ENCODE measurements around the gene MPV17L2. TPM values are rescaled to one million over a fixed set of nuclear protein-coding genes. Genes with fewer than 3 reads are reported as not detected.

Gene MPV17L2
- total RNA-seq, 4 donors from 2014 or later = 5.2 to 19.7 (median 11.1) TPM

DNA sequence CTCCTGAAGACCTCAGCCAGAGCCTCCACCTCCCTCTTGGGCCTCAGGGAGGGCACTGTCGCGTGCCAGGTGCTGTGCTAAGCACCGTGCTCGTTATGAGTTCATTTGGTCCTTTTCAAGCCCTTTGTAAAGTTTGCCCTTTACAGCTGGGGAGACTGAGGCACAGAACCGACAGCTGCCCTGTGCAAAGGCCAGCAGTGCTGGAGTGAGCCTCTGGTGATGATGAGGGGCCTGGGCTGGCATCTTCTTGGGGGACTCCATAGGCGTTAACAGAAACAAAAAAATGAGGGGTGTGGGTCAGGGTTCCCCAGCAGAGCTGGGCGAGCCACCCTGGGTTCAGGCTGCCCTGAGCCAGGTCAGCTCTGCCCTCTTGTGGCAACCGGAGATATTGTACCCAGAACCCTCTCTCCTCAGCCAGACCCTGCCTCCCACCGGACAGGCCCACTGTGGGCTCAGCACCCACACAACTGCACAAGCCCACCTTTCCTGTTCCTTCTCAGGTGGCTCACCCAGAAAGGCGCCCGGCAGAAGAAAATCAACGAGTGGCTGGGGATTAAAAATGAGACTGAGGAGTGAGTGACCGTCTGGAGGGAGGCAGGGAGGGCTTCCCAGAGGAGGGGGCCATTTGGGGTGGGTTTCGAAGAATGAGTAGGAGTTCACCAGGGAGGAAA, 24.9 kb upstream of the MPV17L2 start:
- DNase-seq = no peak
- TF ChIP-seq POLR2A (IDR thresholded peaks at IDR 0.05) = no peak
- TF ChIP-seq, protein P1, sequence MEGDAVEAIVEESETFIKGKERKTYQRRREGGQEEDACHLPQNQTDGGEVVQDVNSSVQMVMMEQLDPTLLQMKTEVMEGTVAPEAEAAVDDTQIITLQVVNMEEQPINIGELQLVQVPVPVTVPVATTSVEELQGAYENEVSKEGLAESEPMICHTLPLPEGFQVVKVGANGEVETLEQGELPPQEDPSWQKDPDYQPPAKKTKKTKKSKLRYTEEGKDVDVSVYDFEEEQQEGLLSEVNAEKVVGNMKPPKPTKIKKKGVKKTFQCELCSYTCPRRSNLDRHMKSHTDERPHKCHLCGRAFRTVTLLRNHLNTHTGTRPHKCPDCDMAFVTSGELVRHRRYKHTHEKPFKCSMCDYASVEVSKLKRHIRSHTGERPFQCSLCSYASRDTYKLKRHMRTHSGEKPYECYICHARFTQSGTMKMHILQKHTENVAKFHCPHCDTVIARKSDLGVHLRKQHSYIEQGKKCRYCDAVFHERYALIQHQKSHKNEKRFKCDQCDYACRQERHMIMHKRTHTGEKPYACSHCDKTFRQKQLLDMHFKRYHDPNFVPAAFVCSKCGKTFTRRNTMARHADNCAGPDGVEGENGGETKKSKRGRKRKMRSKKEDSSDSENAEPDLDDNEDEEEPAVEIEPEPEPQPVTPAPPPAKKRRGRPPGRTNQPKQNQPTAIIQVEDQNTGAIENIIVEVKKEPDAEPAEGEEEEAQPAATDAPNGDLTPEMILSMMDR (IDR thresholded peaks at IDR 0.05) = peak; percentile 41 to 69 (median 62)
- intact Hi-C loops (cut with DNase I; ENCODE audit: low total_unique reads) = no loop called here
- no peaks in the 10 kb centered on the region for H3K9me3 ChIP-seq
- no peak overlapping the region for H3K4me3 ChIP-seq
- no peaks in the 10 kb centered on the region for H3K36me3 ChIP-seq
- no peak overlapping the region for H3K27ac ChIP-seq
- no peaks in the 10 kb centered on the region for H3K4me1 ChIP-seq
- H3K27me3 ChIP-seq = no peaks in the 10 kb centered on the region

DNA sequence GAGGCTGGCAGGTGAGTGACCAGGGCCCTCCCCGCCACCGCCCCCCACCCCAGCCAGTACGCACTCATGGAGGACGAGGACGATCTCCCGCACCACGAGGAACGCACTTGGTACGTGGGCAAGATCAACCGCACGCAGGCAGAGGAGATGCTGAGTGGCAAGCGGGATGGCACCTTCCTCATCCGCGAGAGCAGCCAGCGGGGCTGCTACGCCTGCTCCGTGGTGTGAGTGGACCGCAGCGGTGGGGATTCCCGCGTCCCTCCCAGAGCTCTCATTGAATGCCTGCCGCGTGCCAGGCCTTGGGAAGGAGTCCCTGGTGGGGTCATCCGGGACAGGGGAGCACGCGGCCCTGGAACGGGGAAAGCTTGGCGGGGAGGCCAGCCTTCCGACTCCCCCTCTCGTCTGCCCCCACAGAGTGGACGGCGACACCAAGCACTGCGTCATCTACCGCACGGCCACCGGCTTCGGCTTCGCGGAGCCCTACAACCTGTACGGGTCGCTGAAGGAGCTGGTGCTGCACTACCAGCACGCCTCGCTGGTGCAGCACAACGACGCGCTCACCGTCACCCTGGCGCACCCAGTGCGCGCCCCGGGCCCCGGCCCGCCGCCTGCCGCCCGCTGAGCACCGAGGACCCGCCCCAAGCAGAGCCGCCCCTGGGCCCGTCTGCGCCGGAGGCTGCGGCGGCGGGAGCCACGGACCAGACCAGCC, 24.2 kb upstream of the MPV17L2 start:
- intact Hi-C loops (cut with DNase I; ENCODE audit: low total_unique reads) = no loop called here
- H3K36me3 ChIP-seq = no peaks in the 10 kb centered on the region
- peaks cover 0 to 3% of the 10 kb centered on the region in 2 donors for H3K4me1 ChIP-seq
- no peaks in the 10 kb centered on the region for H3K9me3 ChIP-seq
- H3K4me3 ChIP-seq = no peak overlapping the region
- H3K27ac ChIP-seq = no peak overlapping the region
- TF ChIP-seq, protein P1 (IDR thresholded peaks at IDR 0.05) = no peak
- no peak for TF ChIP-seq POLR2A (IDR thresholded peaks at IDR 0.05)
- DNase-seq = no peak
- no peaks in the 10 kb centered on the region for H3K27me3 ChIP-seq

DNA sequence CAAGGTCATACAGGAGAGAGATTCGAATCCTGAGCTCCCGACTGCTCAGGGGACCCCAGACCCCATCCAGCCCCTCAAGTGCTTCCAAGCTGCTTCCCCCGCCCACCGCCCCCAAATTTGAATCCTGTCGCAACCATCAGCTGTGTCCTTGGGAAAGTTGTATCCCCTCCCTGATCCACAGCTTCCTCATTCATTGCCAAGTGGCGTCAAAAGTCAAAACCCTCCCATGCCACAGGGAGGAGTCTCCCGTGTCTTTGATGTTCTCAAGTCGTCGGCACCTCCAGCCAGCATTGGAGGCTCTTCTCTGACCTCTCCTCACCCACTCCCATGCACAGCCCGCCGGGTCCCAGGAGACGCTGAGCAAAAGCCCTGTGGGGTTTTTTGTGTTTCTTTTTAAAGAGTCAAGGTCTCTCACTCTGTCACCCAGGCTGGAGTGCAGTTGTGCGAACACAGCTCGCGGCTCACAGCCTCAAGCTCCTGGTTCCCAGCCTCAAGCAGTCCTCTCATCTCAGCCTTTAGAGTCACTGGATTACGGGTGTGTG, 22.2 kb upstream of the MPV17L2 start:
- peaks cover 0 to 3% of the 10 kb centered on the region in 2 donors for H3K4me1 ChIP-seq
- TF ChIP-seq, protein P1 (IDR thresholded peaks at IDR 0.05) = no peak
- no peak for TF ChIP-seq POLR2A (IDR thresholded peaks at IDR 0.05)
- intact Hi-C loops (cut with DNase I; ENCODE audit: low total_unique reads) = no loop called here
- H3K36me3 ChIP-seq = no peaks in the 10 kb centered on the region
- H3K27ac ChIP-seq = no peak overlapping the region
- no peaks in the 10 kb centered on the region for H3K9me3 ChIP-seq
- no peak for DNase-seq
- no peaks in the 10 kb centered on the region for H3K27me3 ChIP-seq
- no peak overlapping the region for H3K4me3 ChIP-seq

DNA sequence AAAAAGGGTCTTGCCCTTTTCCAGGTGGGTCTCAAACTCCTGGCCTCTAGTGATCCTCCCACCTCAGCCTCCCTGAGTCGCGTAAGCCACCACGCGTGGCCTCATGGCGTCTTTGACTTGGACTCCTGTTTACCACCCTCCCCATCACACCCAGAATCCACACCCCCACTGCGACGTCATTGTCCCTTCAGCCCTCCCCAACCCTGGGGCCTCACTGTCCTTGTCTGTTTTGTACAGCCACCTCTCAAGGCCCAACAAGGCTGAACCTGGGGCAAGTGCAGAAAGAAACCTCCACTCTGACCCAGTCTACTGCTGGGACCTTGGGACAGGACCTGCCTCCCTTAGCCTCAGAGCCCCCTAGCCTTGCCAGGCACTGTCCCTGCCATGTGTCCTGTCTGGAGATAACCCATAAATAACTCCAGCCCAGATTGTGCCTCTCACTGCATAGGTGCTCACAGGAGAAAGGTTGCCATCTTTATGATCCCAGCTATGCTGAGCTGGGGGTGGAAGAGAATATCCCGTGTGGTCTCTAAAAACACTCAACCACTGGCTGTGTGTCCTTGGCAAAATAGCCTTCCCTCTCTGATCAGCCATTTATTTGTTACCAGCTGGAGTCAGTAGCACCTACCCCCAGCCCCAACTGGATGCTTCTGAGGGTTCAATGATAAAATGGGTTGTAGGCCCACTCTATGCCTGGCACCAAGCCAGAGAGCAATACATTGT, 21.3 kb upstream of the MPV17L2 start:
- no peak for DNase-seq
- intact Hi-C loops (cut with DNase I; ENCODE audit: low total_unique reads) = no loop called here
- no peak overlapping the region for H3K4me3 ChIP-seq
- no peaks in the 10 kb centered on the region for H3K9me3 ChIP-seq
- no peak for TF ChIP-seq POLR2A (IDR thresholded peaks at IDR 0.05)
- H3K27ac ChIP-seq = peak overlapping the region in 1 of 2 donors; percentile 3
- H3K27me3 ChIP-seq = no peaks in the 10 kb centered on the region
- H3K36me3 ChIP-seq = no peaks in the 10 kb centered on the region
- H3K4me1 ChIP-seq = peaks cover 0 to 3% of the 10 kb centered on the region in 2 donors

DNA sequence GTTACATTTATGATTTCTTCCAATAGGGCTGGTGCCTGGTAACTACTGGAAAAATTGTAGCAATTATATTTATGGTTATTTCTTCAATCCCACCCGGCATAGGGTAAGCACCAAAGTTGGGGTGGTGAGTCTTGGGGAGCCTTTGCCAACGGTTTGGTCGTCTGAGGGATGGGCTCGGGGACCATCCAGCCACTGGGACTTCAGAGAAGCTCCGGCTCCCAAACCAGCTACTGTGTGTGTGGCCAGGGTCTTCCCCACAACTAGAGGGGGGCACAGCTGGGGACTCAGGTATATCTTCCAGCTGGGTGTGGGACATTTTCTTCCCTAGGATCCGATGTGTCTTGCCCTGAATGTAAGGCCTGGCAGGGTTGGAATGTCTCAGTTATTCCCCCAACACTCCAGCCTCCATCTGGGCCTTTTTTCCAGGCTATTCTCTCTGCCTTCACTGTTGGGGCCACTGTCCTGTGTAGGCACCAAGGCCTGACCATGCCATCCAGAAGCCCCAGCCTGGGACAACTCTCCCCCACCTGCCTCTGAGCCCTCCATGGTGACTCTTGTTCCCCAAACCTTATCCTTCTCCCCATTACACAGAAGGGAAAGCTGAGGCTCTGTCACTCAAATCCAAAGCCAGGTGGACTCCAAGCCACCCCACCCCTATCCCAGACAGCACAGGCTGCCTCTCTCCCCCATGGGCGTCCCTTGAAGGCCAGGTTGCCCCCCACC, 20.5 kb upstream of the MPV17L2 start:
- Histone ChIP-seq H3K27ac (peak overlapping the region; percentile 3 to 68), H3K36me3 (no peaks in the 10 kb centered on the region), H3K4me3 (no peak overlapping the region), H3K27me3 (no peaks in the 10 kb centered on the region), H3K9me3 (no peaks in the 10 kb centered on the region), H3K4me1 (peaks cover 0 to 3% of the 10 kb centered on the region in 2 donors)
- DNase-seq = no peak
- TF ChIP-seq, protein P1 (IDR thresholded peaks at IDR 0.05) = no peak
- TF ChIP-seq POLR2A (IDR thresholded peaks at IDR 0.05) = no peak
- intact Hi-C loops (cut with DNase I; ENCODE audit: low total_unique reads) = no loop called here

Data from uterus (tissue), 4 donors.